ENCODE measurements around the gene RAD51B.

GRCh38 chr14:68634332-68634731 lies 814.8 kb downstream of the RAD51B start:
- TF ChIP-seq CTCF (IDR thresholded peaks at IDR 0.05) (no peak), POLR2A (IDR thresholded peaks at IDR 0.05) (no peak)
